Posterior vena cava (tissue), 2 donors: Measurements from ENCODE around the gene PPIB. TPM values are rescaled to one million over a fixed set of nuclear protein-coding genes. Genes with fewer than 3 reads are reported as not detected.
"Not testable (repeated sequence)": the region's sequence is repeated elsewhere in the genome, so short reads cannot be mapped to it uniquely, and the experiment has no call there.

Experiments
- DNase-seq: peaks from one replicate; pipeline ENCODE4 v3.0.0-alpha.2; 2020; ENCODE audit warnings: low spot score
- intact Hi-C, 2 donors: fragments of 100-400 bp; cut with DNase I; formaldehyde crosslinking; loops; one replicate each; pipeline versions ENCODE4 v1.14.1 to v1.14.2; 2022 to 2023
- total RNA-seq, 2 donors: library from RNA; stranded (reverse); fragmentation: NEBNext Ultra II Directional; extraction: Animal tissue kit (Norgen Biotek cat#: 25700); gene quantifications; one replicate each; pipeline ENCODE4 v1.2.1, GENCODE V29; 2021
- donor health status: DM: yes; HTN: yes; CAD: no.
- donor health status: DM: yes; HTN: yes; CAD: no.

Gene PPIB
- total RNA-seq, 2 donors from 2014 or later, result 351 to 457 TPM

DNA sequence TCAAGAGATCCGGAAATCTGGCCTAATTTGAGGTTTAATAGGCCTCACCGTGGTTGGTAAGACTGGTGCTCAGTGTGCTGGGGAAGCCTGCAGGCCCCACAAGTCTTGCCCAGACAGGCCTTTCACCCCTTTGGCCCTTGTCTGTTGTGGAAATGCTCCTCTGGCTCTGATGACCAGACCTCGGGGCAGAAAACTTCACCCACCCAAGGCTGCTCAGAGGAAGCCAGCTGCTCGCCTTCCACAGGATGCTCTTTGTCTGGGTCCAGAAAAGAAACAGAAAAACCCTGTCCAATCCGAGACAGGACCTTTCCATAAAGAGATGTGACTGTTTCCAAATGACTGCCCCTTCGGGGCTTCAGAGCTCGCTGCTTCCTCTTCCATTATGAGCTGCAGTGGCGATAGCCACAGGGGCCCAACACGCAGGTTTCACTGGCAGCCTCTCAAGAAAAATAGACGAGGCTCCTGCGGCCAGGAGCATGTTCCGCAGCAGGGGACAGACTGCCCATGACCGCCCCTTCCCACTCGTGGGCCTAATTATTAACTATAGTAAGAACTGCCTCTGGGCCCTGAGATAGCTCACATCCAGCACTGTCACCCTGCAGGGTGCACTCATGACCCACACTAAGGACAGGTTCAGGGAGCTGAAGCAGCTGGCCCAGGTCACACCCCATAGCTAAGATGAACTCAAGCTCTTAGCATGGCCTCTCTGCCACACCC lies 18.1 kb downstream of the PPIB start:
- no peak for DNase-seq
- intact Hi-C loops, result no loop called here

GRCh38 chr15:64144192-64144564 lies 18.6 kb downstream of the PPIB start:
- peak; percentile 26 for DNase-seq
- intact Hi-C loops, result no loop called here

DNA sequence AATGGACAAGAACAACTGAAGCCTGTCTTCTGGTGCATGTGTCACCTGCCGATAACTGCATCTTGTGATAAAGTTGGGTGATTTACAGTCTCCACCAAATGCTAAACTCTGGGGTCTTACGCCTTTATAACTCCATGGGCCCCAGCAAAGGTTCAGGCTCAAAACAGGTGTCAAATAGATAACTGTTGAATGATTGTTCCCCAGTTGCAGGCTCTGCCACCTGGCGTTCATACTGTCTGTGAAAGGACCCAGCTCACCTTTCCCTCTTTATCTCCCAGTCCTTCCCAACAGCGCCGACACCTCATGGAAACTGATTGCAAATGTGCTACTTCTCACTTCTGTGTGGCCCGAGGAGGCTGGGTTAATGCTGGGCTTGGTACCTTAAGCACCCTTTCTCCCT lies 19.5 kb downstream of the PPIB start:
- peak; percentile 31 for DNase-seq
- intact Hi-C loops, result no loop called here

- intact Hi-C loops, result no loop called here
- DNase-seq, result peak; percentile 40
Measured at GRCh38 chr15:64141798-64142512, 20.9 kb downstream of the PPIB start.

GRCh38 chr15:64138331-64138941 lies 24.4 kb downstream of the PPIB start:
- intact Hi-C loops, result no loop called here
- DNase-seq, result no peak

- intact Hi-C loops, result no loop called here
- DNase-seq, result no peak
Measured at GRCh38 chr15:64137226-64137833, 25.5 kb downstream of the PPIB start.

DNA sequence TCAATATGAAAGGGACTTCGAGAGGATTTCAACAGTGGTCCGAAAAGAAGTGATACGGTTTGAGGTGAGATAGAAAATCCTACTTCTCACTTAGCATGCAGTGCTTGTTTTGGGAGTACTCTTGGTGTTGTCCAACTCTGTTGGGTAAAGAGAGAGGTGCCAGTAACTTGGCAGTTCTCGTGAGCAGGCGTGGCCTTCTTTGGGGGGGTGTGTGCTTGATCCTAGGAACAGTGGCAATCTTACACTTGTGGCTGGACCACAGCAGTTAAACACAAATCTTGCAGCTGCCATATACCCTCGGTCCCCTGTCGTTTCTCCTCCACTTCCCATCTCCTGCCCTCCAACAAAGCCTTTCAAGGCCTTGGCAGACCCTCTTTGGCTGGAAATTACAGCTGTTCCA lies 26.5 kb downstream of the PPIB start:
- intact Hi-C loops, result no loop called here
- DNase-seq, result no peak

DNA sequence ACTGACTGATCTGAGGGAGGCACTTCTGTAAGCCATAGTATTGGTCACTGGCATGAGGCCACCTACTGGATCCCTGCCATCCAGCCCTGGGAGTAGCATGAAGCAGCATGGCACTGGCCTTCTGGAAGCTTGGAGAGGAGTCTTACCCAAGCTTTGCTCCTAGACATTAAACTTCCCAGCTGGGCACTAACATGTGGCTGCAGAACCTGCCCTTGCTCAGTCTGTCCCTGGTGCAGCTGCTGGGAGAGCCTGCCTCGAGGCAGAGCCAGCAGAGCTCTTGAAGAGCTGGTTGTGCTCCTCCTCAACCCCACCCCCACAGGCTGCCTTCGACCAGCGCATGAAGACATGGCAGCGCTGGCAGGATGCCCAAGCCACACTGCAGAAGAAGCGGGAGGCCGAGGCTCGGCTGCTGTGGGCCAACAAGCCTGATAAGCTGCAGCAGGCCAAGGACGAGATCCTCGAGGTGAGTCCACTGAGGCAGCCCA lies 28.4 kb downstream of the PPIB start:
- intact Hi-C loops, result no loop called here
- no peak for DNase-seq

GRCh38 chr15:64133623-64134344 lies 29.0 kb downstream of the PPIB start:
- intact Hi-C loops, result no loop called here
- DNase-seq, result no peak

DNA sequence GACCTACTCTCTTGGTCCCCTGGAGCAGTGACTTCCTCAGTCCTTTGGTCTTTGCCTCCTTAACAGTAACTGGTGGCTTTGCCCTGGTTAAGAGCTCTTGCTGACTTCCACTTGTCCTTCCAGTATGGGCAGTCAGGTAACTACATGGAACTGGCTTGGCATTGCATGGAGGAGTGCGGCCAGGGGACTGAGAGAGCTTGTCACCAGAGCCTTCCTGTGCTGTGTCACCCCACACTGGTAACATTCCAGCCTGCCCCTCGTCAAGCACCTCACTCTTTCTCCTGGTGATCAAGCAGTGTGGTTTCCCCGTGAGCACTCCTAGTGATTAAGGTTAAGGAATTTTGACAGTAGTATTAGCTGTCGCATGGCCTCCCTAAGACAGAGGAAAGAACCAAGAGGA lies 30.6 kb downstream of the PPIB start:
- intact Hi-C loops, result no loop called here
- no peak for DNase-seq

GRCh38 chr15:64131547-64131946 lies 31.3 kb downstream of the PPIB start:
- no peak for DNase-seq
- intact Hi-C loops, result no loop called here

DNA sequence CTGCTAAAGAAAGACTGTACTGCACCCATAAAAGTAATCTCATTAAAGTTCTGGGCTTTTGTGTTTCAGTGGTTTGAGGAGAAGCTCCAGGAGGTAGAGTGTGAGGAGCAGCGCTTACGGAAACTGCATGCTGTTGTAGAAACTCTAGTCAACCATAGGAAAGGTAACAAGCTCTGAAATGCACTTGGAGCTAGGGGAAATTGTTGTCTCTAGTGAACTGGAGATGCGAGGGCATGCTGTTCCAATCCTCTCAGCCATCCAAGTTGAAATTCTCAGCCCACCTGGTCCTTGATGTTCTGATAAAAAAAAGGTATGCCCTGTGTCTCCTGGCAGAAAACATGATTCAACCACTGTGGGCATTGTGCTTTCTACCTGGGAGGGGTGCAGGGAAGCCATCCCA lies 32.7 kb downstream of the PPIB start:
- intact Hi-C loops, result no loop called here
- no peak for DNase-seq

GRCh38 chr15:64127521-64128270 lies 35.1 kb downstream of the PPIB start:
- intact Hi-C loops, result no loop called here
- no peak for DNase-seq

- intact Hi-C loops, result no loop called here
- DNase-seq, result no peak
Measured at GRCh38 chr15:64125978-64126377, 36.8 kb downstream of the PPIB start.

- no peak for DNase-seq
- intact Hi-C loops, result no loop called here
Measured at GRCh38 chr15:64122936-64123351, 39.9 kb downstream of the PPIB start.

DNA sequence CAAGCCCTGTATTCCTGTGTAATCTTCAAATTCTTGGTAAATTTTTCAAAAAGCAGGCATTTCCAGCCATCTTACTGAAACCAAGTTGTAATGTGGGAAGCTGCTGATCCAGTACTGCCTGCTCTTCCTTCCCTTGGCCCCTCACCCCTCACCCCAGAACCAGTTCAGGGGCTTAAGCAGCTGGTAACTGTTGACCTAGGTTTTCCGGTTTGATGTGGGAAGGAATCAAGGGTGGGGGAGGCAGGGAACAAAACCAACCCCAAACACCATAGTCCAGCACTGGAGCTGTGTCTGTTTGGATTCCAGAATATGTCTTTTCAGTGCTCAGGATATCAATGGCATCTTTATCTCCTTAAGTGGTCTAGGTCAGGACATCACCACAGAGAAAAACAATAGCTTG lies 40.4 kb downstream of the PPIB start:
- no peak for DNase-seq
- intact Hi-C loops, result no loop called here

GRCh38 chr15:64121614-64122013 lies 41.2 kb downstream of the PPIB start:
- no peak for DNase-seq
- intact Hi-C loops, result no loop called here

GRCh38 chr15:64120322-64120721 lies 42.5 kb downstream of the PPIB start:
- intact Hi-C loops, DNase-seq: not testable (repeated sequence)
